Spleen (tissue), 7 donors: ENCODE data around the gene NEDD4L.

Experiments used
- CTCF ChIP-seq, 11 experiments: fragments of 200-600 bp in 7 of 11; fragments of 450-650 bp in 4 of 11; sonication (generic) in 4 of 11; IDR thresholded peaks in 8 of 11; conservative IDR thresholded peaks in 3 of 11; 1 replicate in 7 of 11; 2 replicates in 4 of 11; pipeline versions ENCODE4 v1.4.0 to v1.8.0; 2016 to 2021; ENCODE audit warnings: antibody characterized with exemption in 11 of 11, inconsistent platforms in 4 of 11, mild to moderate bottlenecking in 1 of 11
- POLR2A ChIP-seq, 3 donors: fragments of 450-650 bp; IDR thresholded peaks; one replicate each; pipeline ENCODE4 v1.5.1; 2017; ENCODE audit warnings: antibody characterized with exemption in 3 of 3, mild to moderate bottlenecking in 1 of 3
- POLR2AphosphoS5 ChIP-seq, 3 donors: sonication (generic); formaldehyde crosslinking; IDR thresholded peaks; one replicate each; pipeline ENCODE4 v1.5.1; 2017; ENCODE audit warnings: antibody characterized with exemption in 3 of 3
- donor health status: DM: no; HTN: no; CAD: no; lungs with moderate emphysema.
- donor health status: DM: no; HTN: no; CAD: no.
- donor health status: DM: no; HTN: no; CAD: no.

GRCh38 chr18:58191626-58192025 is 147.6 kb downstream of the NEDD4L start:
- no peak for TF ChIP-seq POLR2A (IDR thresholded peaks at IDR 0.05)
- TF ChIP-seq POLR2AphosphoS5 (IDR thresholded peaks at IDR 0.05): no peak
- TF ChIP-seq CTCF (IDR thresholded peaks at IDR 0.05 in 8 of 11, conservative IDR thresholded peaks at IDR 0.05 in 3 of 11): no peak
